ENCODE results near the gene ZYG11A. TPM values are rescaled to one million over a fixed set of nuclear protein-coding genes. Genes with fewer than 3 reads are reported as not detected.

Gene ZYG11A
- total RNA-seq, 1 donor from 2014 or later, result 0.30 TPM

DNA sequence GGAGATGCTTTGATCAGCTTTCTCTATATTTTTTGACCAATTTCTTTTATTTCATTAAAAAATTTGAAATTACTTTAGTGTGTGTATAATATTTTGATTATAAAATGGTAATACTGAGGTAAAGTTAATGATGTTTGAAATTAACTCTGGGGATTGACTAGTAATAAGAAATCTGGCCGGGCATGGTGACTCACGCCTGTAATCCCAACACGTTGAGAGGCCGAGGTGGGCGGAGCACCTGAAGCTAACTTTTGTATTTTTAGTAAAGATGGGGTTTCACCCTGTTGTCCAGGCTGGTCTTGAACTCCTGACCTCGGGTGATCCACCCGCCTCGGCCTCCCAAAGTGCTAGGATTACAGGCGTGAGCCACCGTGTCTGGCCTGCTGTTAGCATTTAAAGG, 102.0 kb downstream of the ZYG11A start:
- DNase-seq (ENCODE audit: low read depth), result no peak
- no peaks in the 10 kb centered on the region for H3K27me3 Mint-ChIP-seq (ENCODE audit: low read depth, unreplicated experiment)
- Histone ChIP-seq H3K4me1 (ENCODE audit: insufficient read depth, low read length) (no peaks in the 10 kb centered on the region), H4K20me1 (ENCODE audit: insufficient read depth, low read length) (no peaks in the 10 kb centered on the region), H3K9ac (ENCODE audit: low read length) (no peak overlapping the region), H3K27me3 (ENCODE audit: insufficient read depth, low read length) (no peaks in the 10 kb centered on the region), H2AFZ (ENCODE audit: low read depth, low read length) (no peak overlapping the region), H3K79me2 (ENCODE audit: insufficient read depth, low read length) (no peaks in the 10 kb centered on the region), H3K36me3 (ENCODE audit: insufficient read depth, low read length) (no peaks in the 10 kb centered on the region), H3K4me2 (ENCODE audit: low read length) (no peak overlapping the region), H3K9me3 (ENCODE audit: insufficient read depth, low read depth, low read length) (no peaks in the 10 kb centered on the region), H3K4me3 (ENCODE audit: insufficient read depth, low read depth, low read length) (no peak overlapping the region), H3K27ac (ENCODE audit: low read depth, low read length) (no peak overlapping the region)
- H3K4me3 Mint-ChIP-seq (ENCODE audit: unreplicated experiment), result peak overlapping the region; percentile 50
- H3K4me1 Mint-ChIP-seq (ENCODE audit: low read depth, unreplicated experiment), result peaks cover 4% of the 10 kb centered on the region
- no peak for FAIRE-seq
- no peak overlapping the region for H3K27ac Mint-ChIP-seq (ENCODE audit: unreplicated experiment)
- H3K36me3 Mint-ChIP-seq (ENCODE audit: low read depth, unreplicated experiment), result peaks cover 3% of the 10 kb centered on the region
- no peak for TF ChIP-seq EZH2 (IDR thresholded peaks at IDR 0.05; ENCODE audit: insufficient read depth, low read length)
- TF ChIP-seq, protein P1, sequence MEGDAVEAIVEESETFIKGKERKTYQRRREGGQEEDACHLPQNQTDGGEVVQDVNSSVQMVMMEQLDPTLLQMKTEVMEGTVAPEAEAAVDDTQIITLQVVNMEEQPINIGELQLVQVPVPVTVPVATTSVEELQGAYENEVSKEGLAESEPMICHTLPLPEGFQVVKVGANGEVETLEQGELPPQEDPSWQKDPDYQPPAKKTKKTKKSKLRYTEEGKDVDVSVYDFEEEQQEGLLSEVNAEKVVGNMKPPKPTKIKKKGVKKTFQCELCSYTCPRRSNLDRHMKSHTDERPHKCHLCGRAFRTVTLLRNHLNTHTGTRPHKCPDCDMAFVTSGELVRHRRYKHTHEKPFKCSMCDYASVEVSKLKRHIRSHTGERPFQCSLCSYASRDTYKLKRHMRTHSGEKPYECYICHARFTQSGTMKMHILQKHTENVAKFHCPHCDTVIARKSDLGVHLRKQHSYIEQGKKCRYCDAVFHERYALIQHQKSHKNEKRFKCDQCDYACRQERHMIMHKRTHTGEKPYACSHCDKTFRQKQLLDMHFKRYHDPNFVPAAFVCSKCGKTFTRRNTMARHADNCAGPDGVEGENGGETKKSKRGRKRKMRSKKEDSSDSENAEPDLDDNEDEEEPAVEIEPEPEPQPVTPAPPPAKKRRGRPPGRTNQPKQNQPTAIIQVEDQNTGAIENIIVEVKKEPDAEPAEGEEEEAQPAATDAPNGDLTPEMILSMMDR (IDR thresholded peaks at IDR 0.05; ENCODE audit: insufficient read depth, low read depth, low read length), result no peak
- H3K9me3 Mint-ChIP-seq (ENCODE audit: unreplicated experiment), result peaks cover 6% of the 10 kb centered on the region

Small RNAs within 50 kb of the gene (microRNA-seq; reads per million reads assigned to microRNA genes)
- gene MIR1273F (not detected), gene MIR1273G (not detected), gene MIR5095 (not detected)

Other genes with a start within 250 kb of the ZYG11A start
- gene GPX7, start 240.4 kb upstream of the ZYG11A start, total RNA-seq, result 4.2 and 5.7 TPM in 2 replicates
- gene SHISAL2A, start 209.6 kb upstream of the ZYG11A start, total RNA-seq, result not detected in 2 replicates
- gene COA7, start 144.4 kb upstream of the ZYG11A start, total RNA-seq, result 18.4 and 19.4 TPM in 2 replicates
- gene ZYG11B, start 116.3 kb upstream of the ZYG11A start, total RNA-seq, result 20.4 and 22.1 TPM in 2 replicates
- gene ECHDC2, start 79.0 kb downstream of the ZYG11A start, total RNA-seq, result 6.2 and 9.0 TPM in 2 replicates
- gene SCP2, start 84.5 kb downstream of the ZYG11A start, total RNA-seq, result 89.8 and 93.2 TPM in 2 replicates
- 1.9 and 2.6 TPM in 2 replicates for gene PODN, start 219.5 kb downstream of the ZYG11A start, total RNA-seq

Data from astrocyte (in vitro differentiated cells and primary cell).